IMR-90 (cell line): ENCODE data around the gene ARHGEF6. TPM values are rescaled to one million over a fixed set of nuclear protein-coding genes. Genes with fewer than 3 reads are reported as not detected.

Experiments used
- ATAC-seq: fragments of 200-7000 bp; cut with Tn5 transposase; 2 replicates; pipeline ENCODE4 v1.9.1; 2020; ENCODE audit warnings: low read depth, mild to moderate bottlenecking, moderate library complexity
- BruUV-seq: library from RNA; stranded (reverse); fragments of 400-500 nt; replicated peaks from 2 replicates; lab custom pipeline; 2021; lab: Mats Ljungman, UMichigan
- CTCF ChIA-PET: fragments of 300-600 bp; formaldehyde crosslinking; extraction: SDS; loops from one replicate; lab custom pipeline; 2021; ENCODE audit warnings: antibody characterized with exemption; lab: Yijun Ruan, JAX
- POLR2A ChIA-PET: fragments of 300-600 bp; sonication (Branson Sonifier 250); formaldehyde crosslinking; loops from one replicate; lab custom pipeline; 2022; ENCODE audit warnings: antibody characterized with exemption; ENCODE audit not compliant: unreplicated experiment; lab: Charles Lee
- DNase-seq: peaks from one replicate; pipeline ENCODE4 v3.0.0; 2013
- H2AFZ ChIP-seq: replicated peaks from 2 replicates; pipeline ENCODE3; 2013; ENCODE audit warnings: low read length, mild to moderate bottlenecking; ENCODE audit not compliant: poor library complexity
- H2AK5ac ChIP-seq: 2 replicates; pipeline ENCODE4 v1.6.1; 2013; ENCODE audit warnings: low read depth, low read length, inconsistent platforms
- H2AK9ac ChIP-seq: replicated peaks from 2 replicates; pipeline ENCODE3; 2013; ENCODE audit warnings: mild to moderate bottlenecking, low read depth, low read length, moderate library complexity; ENCODE audit not compliant: poor library complexity
- H2BK120ac ChIP-seq: 2 replicates; pipeline ENCODE4 v1.6.1; 2013; ENCODE audit warnings: low read depth, low read length, inconsistent platforms
- H2BK15ac ChIP-seq: 3 replicates; pipeline ENCODE4 v1.6.1; 2013; ENCODE audit warnings: low read depth, low read length, inconsistent platforms
- H2BK20ac ChIP-seq: 2 replicates; pipeline ENCODE4 v1.6.1; 2013; ENCODE audit warnings: low read depth, mild to moderate bottlenecking, inconsistent platforms, low read length, moderate library complexity
- H2BK5ac ChIP-seq: 2 replicates; pipeline ENCODE4 v1.6.1; 2013; ENCODE audit warnings: mild to moderate bottlenecking, low read depth, low read length, inconsistent platforms; ENCODE audit not compliant: poor library complexity, severe bottlenecking
- H3K14ac ChIP-seq: replicated peaks from 2 replicates; pipeline ENCODE4 v1.6.1; 2013; ENCODE audit warnings: low read depth, low read length, inconsistent platforms
- H3K18ac ChIP-seq: 2 replicates; pipeline ENCODE4 v1.6.1; 2013; ENCODE audit warnings: low read depth, low read length, control low read depth
- H3K23ac ChIP-seq: 2 replicates; pipeline ENCODE4 v1.6.1; 2013; ENCODE audit warnings: low read depth, low read length, inconsistent platforms
- H3K27ac ChIP-seq: 2 replicates; pipeline ENCODE4 v1.5.1; 2013; ENCODE audit warnings: mild to moderate bottlenecking, control low read depth, low read length; ENCODE audit not compliant: insufficient read depth
- H3K27me3 ChIP-seq: 2 replicates; pipeline ENCODE4 v1.6.1; 2013; ENCODE audit warnings: low read length; ENCODE audit not compliant: control insufficient read depth, insufficient read depth
- H3K36me3 ChIP-seq: 2 replicates; pipeline ENCODE4 v1.6.1; 2013; ENCODE audit warnings: low read length, mixed read lengths; ENCODE audit not compliant: control insufficient read depth, insufficient read depth
- H3K4ac ChIP-seq: 2 replicates; pipeline ENCODE4 v1.6.1; 2013; ENCODE audit warnings: low read depth, low read length, inconsistent platforms
- H3K4me1 ChIP-seq: 2 replicates; pipeline ENCODE4 v1.6.1; 2013; ENCODE audit warnings: low read length, mixed read lengths; ENCODE audit not compliant: control insufficient read depth, insufficient read depth
- H3K4me2 ChIP-seq: 2 replicates; pipeline ENCODE4 v1.6.1; 2013; ENCODE audit warnings: low read depth, mild to moderate bottlenecking, control low read depth, low read length, moderate library complexity
- H3K4me3 ChIP-seq: 2 replicates; pipeline ENCODE4 v1.5.1; 2013; ENCODE audit warnings: low read depth, mild to moderate bottlenecking, control low read depth, low read length, moderate library complexity; ENCODE audit not compliant: insufficient read depth
- H3K56ac ChIP-seq: 2 replicates; pipeline ENCODE4 v1.6.1; 2013; ENCODE audit warnings: low read length, inconsistent platforms; ENCODE audit not compliant: insufficient read depth; ENCODE audit errors: extremely low read depth
- H3K79me1 ChIP-seq, 2 experiments: 2 replicates each; pipeline ENCODE4 v1.6.1; 2013; ENCODE audit warnings: low read length in 2 of 2, inconsistent platforms in 1 of 2, low read depth in 1 of 2
- H3K9ac ChIP-seq: 2 replicates; pipeline ENCODE4 v1.6.1; 2013; ENCODE audit warnings: low read depth, low read length, control low read depth
- H3K9me1 ChIP-seq: 2 replicates; pipeline ENCODE4 v1.6.1; 2013; ENCODE audit warnings: low read length, inconsistent platforms; ENCODE audit not compliant: insufficient read depth
- H3K9me3 ChIP-seq: 2 replicates; pipeline ENCODE4 v1.6.1; 2013; ENCODE audit warnings: low read length; ENCODE audit not compliant: control insufficient read depth, insufficient read depth
- H4K20me1 ChIP-seq: 2 replicates; pipeline ENCODE4 v1.6.1; 2013; ENCODE audit warnings: low read length, inconsistent platforms; ENCODE audit not compliant: insufficient read depth
- H4K5ac ChIP-seq: 2 replicates; pipeline ENCODE4 v1.6.1; 2013; ENCODE audit warnings: mild to moderate bottlenecking, low read depth, low read length, control low read depth
- H4K8ac ChIP-seq, 2 experiments: 2 replicates each; pipeline ENCODE4 v1.6.1; 2013; ENCODE audit warnings: low read depth in 2 of 2, low read length in 2 of 2, control low read depth in 1 of 2, inconsistent platforms in 1 of 2
- H4K91ac ChIP-seq: 2 replicates; pipeline ENCODE4 v1.6.1; 2013; ENCODE audit warnings: low read depth, low read length, inconsistent platforms; ENCODE audit not compliant: insufficient read depth
- BHLHE40 ChIP-seq: fragments of 150-350 bp; IDR thresholded peaks from 2 replicates; pipeline ENCODE4 v1.6.1; 2016; ENCODE audit warnings: mild to moderate bottlenecking, low read depth, low read length
- CEBPB ChIP-seq: IDR thresholded peaks from 2 replicates; pipeline ENCODE4 v1.6.1; 2012; ENCODE audit warnings: low read depth, low read length, improper control_type of control experiment
- CHD1 ChIP-seq: IDR thresholded peaks from 2 replicates; pipeline ENCODE4 v1.6.1; 2012; ENCODE audit warnings: low read depth, low read length, improper control_type of control experiment
- CTCF ChIP-seq: conservative IDR thresholded peaks from 2 replicates; pipeline ENCODE4 v1.5.1; 2012; ENCODE audit warnings: mild to moderate bottlenecking, low read depth, low read length, improper control_type of control experiment
- ELK1 ChIP-seq: fragments of 150-350 bp; IDR thresholded peaks from 2 replicates; pipeline ENCODE4 v1.6.1; 2016; ENCODE audit warnings: low read depth, mild to moderate bottlenecking, low read length, moderate library complexity, borderline replicate concordance
- FOS ChIP-seq: fragments of 150-350 bp; IDR thresholded peaks from 2 replicates; pipeline ENCODE4 v1.6.1; 2016; ENCODE audit warnings: low read depth, low read length
- MAFK ChIP-seq: IDR thresholded peaks from 2 replicates; pipeline ENCODE4 v1.6.1; 2012; ENCODE audit warnings: low read depth, low read length, improper control_type of control experiment
- MAZ ChIP-seq: IDR thresholded peaks from 2 replicates; pipeline ENCODE4 v1.6.1; 2012; ENCODE audit warnings: low read depth, mild to moderate bottlenecking, low read length, improper control_type of control experiment, moderate library complexity, borderline replicate concordance
- MXI1 ChIP-seq: IDR thresholded peaks from 2 replicates; pipeline ENCODE4 v1.6.1; 2012; ENCODE audit warnings: low read depth, mild to moderate bottlenecking, low read length, moderate library complexity, borderline replicate concordance
- NFE2L2 ChIP-seq: fragments of 150-350 bp; IDR thresholded peaks from 2 replicates; pipeline ENCODE4 v1.6.1; 2016; ENCODE audit warnings: low read depth, mild to moderate bottlenecking, low read length
- POLR2A ChIP-seq: IDR thresholded peaks from 2 replicates; pipeline ENCODE4 v1.6.1; 2012; ENCODE audit warnings: mild to moderate bottlenecking, low read depth, low read length
- RAD21 ChIP-seq: IDR thresholded peaks from 2 replicates; pipeline ENCODE4 v1.6.1; 2012; ENCODE audit warnings: low read length, improper control_type of control experiment
- RCOR1 ChIP-seq: IDR thresholded peaks from 2 replicates; pipeline ENCODE4 v1.6.1; 2012; ENCODE audit warnings: mild to moderate bottlenecking, low read length, improper control_type of control experiment; ENCODE audit not compliant: insufficient replicate concordance
- RFX5 ChIP-seq: IDR thresholded peaks from 2 replicates; pipeline ENCODE4 v1.8.0; 2012; ENCODE audit warnings: low read depth, mild to moderate bottlenecking, low read length, moderate library complexity
- SMC3 ChIP-seq: fragments of 150-350 bp; IDR thresholded peaks from 2 replicates; pipeline ENCODE4 v1.6.1; 2016; ENCODE audit warnings: low read depth, mild to moderate bottlenecking, antibody characterized with exemption, low read length, moderate library complexity
- USF2 ChIP-seq: fragments of 150-350 bp; IDR thresholded peaks from 2 replicates; pipeline ENCODE4 v1.6.1; 2017; ENCODE audit warnings: mild to moderate bottlenecking, antibody characterized with exemption, low read length, low read depth
- WGBS, 2 experiments: methylation state at CpG; one replicate each; pipeline versions ENCODE4 v1.1.5 to v1.1.7; 2013; ENCODE audit warnings: missing lambda C conversion rate in 2 of 2; ENCODE audit not compliant: insufficient read length in 1 of 2; ENCODE audit errors: extremely low coverage in 2 of 2; 5-methylcytosine and 5-hydroxymethylcytosine counted together
- dilution Hi-C: fragments of 300-500 bp; cut with HindIII; formaldehyde crosslinking; loops from one replicate; pipeline ENCODE4 v1.14.3; 2018; ENCODE audit warnings: low sequenced_read_pairs; ENCODE audit not compliant: unreplicated experiment
- in situ Hi-C: fragments of 300-500 bp; cut with MboI; formaldehyde crosslinking; loops from 3 replicates; pipeline ENCODE4 v1.14.3; 2019; ENCODE audit warnings: low sequenced_read_pairs, inconsistent platforms, mixed read lengths
- intact Hi-C: fragments of 100-400 bp; cut with micrococcal nuclease; formaldehyde crosslinking; loops from 2 replicates; pipeline ENCODE4 v1.10.0; 2022
- polyA plus RNA-seq, 3 experiments: library from polyadenylated mRNA; depleted of rRNA; stranded (reverse); fragments of >200 nt; gene quantifications; 2 replicates each; pipeline ENCODE4 v1.2.3, GENCODE V29; 2012; ENCODE audit warnings: low replicate concordance in 1 of 3
- total RNA-seq: library from RNA; depleted of rRNA; stranded (reverse); fragments of >200 nt; gene quantifications from 2 replicates; pipeline ENCODE4 v1.2.3, GENCODE V29; 2012

The ARHGEF6 gene
- total and polyA plus RNA-seq, 2 of the 4 experiments (the other 2 are of a cell fraction), result 2.1 to 2.7 TPM

GRCh38 chrX:136810493-136810892 is 29.8 kb upstream of the ARHGEF6 start:
- H4K20me1 ChIP-seq, result no peaks in the 10 kb centered on the region
- H2BK5ac ChIP-seq, result no peak overlapping the region
- no peak overlapping the region for H2AK5ac ChIP-seq
- no peak overlapping the region for H4K91ac ChIP-seq
- no peak overlapping the region for H3K9ac ChIP-seq
- in situ Hi-C loops (no loop called here), dilution Hi-C loops (no loop called here), intact Hi-C loops (no loop called here)
- no peak overlapping the region for H3K4me2 ChIP-seq
- TF ChIP-seq SMC3, result no peak
- no peak for TF ChIP-seq CTCF
- no peak for TF ChIP-seq MAZ
- no peak for TF ChIP-seq RCOR1
- no peak for TF ChIP-seq BHLHE40
- no peak for TF ChIP-seq USF2
- no peak for TF ChIP-seq RAD21
- TF ChIP-seq MAFK, result no peak
- no peak for TF ChIP-seq MXI1
- TF ChIP-seq FOS, result no peak
- no peak for TF ChIP-seq RFX5
- TF ChIP-seq CEBPB, result no peak
- no peak for TF ChIP-seq NFE2L2
- TF ChIP-seq POLR2A, result no peak
- TF ChIP-seq CHD1, result no peak
- no peak for TF ChIP-seq ELK1
- no peak overlapping the region for H3K23ac ChIP-seq
- H3K27me3 ChIP-seq, result no peaks in the 10 kb centered on the region
- no peak overlapping the region for H2AFZ ChIP-seq
- H2BK15ac ChIP-seq, result no peak overlapping the region
- H4K8ac ChIP-seq, result no peak overlapping the region
- H3K4ac ChIP-seq, result no peak overlapping the region
- H3K9me3 ChIP-seq, result no peaks in the 10 kb centered on the region
- H4K5ac ChIP-seq, result no peak overlapping the region
- no peaks in the 10 kb centered on the region for H3K9me1 ChIP-seq
- DNase-seq (no peak), ATAC-seq (no peak)
- no peak overlapping the region for H3K27ac ChIP-seq
- ChIA-PET POLR2A (no interaction called here), CTCF (interaction anchor here (0.5 kb wide), 1 partner anchor 110 kb away, joined by 4 read pairs; no protein-coding TSS in a partner anchor)
- no peak overlapping the region for H3K56ac ChIP-seq
- H3K36me3 ChIP-seq, result no peaks in the 10 kb centered on the region
- H2AK9ac ChIP-seq, result no peak overlapping the region
- no peaks in the 10 kb centered on the region for H3K79me1 ChIP-seq
- BruUV-seq, result no TSS peak
- no peak overlapping the region for H2BK20ac ChIP-seq
- no peak overlapping the region for H3K18ac ChIP-seq
- H2BK120ac ChIP-seq, result no peak overlapping the region
- peaks cover 4% of the 10 kb centered on the region for H3K4me1 ChIP-seq
- no peak overlapping the region for H3K14ac ChIP-seq
- no CpG with 5 or more reads among the region's 3 CpGs for WGBS, 2 experiments
- H3K4me3 ChIP-seq, result no peak overlapping the region
